Diencephalon (tissue), 1 donor: Measurements from ENCODE around the gene TARS1. TPM values are rescaled to one million over a fixed set of nuclear protein-coding genes. Genes with fewer than 3 reads are reported as not detected.

Experiments
- total RNA-seq: library from RNA; depleted of rRNA; stranded (reverse); fragments of >200 nt; gene quantifications from one replicate; pipeline ENCODE4 v1.2.3, GENCODE V29; 2014

The TARS1 gene
- total RNA-seq, result 105 TPM

GRCh38 chr5:33440482-33441240 lies at the start of gene TARS1:
TSS of gene TARS1 (plus strand) at chr5:33440965. CDS start at chr5:33441087, 122 bp downstream.

